Thyroid gland (tissue), 4 donors: Measurements from ENCODE around the gene PTPRN2. TPM values are rescaled to one million over a fixed set of nuclear protein-coding genes. Genes with fewer than 3 reads are reported as not detected.

Experiments used
- DNase-seq, 2 donors: peaks; one replicate each; pipeline ENCODE4 v3.0.0-alpha.2; 2019
- H3K27ac ChIP-seq, 3 donors: fragments of 200-600 bp; sonication (generic); 1 replicate in 2 of 3; 2 replicates in 1 of 3; pipeline ENCODE4 v1.5.1; 2016 to 2019; ENCODE audit warnings: mild to moderate bottlenecking in 1 of 3, moderate library complexity in 1 of 3
- H3K27me3 ChIP-seq: fragments of 200-600 bp; sonication (generic); one replicate; pipeline ENCODE4 v1.5.1; 2019
- H3K36me3 ChIP-seq, 2 donors: fragments of 200-600 bp; sonication (generic); one replicate each; pipeline ENCODE4 v1.5.1; 2016 to 2019
- H3K4me1 ChIP-seq, 2 donors: fragments of 200-600 bp; sonication (generic); one replicate each; pipeline ENCODE4 v1.5.1; 2017 to 2019
- H3K4me3 ChIP-seq, 3 donors: fragments of 200-600 bp; sonication (generic); replicated peaks in 1 of 3; 1 replicate in 2 of 3; 2 replicates in 1 of 3; pipeline ENCODE4 v1.5.1; 2016; ENCODE audit warnings: mild to moderate bottlenecking in 1 of 3
- H3K9me3 ChIP-seq: fragments of 200-600 bp; sonication (generic); one replicate; pipeline ENCODE4 v1.5.1; 2017
- POLR2A ChIP-seq, 2 donors: fragments of 450-650 bp; IDR thresholded peaks; one replicate each; pipeline ENCODE4 v1.6.1; 2017; ENCODE audit warnings: antibody characterized with exemption in 2 of 2, mild to moderate bottlenecking in 2 of 2, moderate library complexity in 1 of 2
- WGBS, 2 donors: methylation state at CpG; one replicate each; pipeline ENCODE4 v1.1.5; 2017; 5-methylcytosine and 5-hydroxymethylcytosine counted together
- intact Hi-C: fragments of 100-400 bp; cut with DNase I; formaldehyde crosslinking; loops from one replicate; pipeline ENCODE4 v1.15.1; 2023
- total RNA-seq, 4 donors: library from RNA; depleted of rRNA; stranded (reverse); fragments of >200 nt; gene quantifications; one replicate each; pipeline ENCODE4 v1.2.3, GENCODE V29; 2016
- TF ChIP-seq, protein P1 (sequence below), 6 experiments: fragments of 200-600 bp in 3 of 6; fragments of 450-650 bp in 3 of 6; sonication (generic) in 3 of 6; IDR thresholded peaks; one replicate each; pipeline ENCODE4 v1.5.1; 2016 to 2019; ENCODE audit warnings: antibody characterized with exemption in 6 of 6, mild to moderate bottlenecking in 2 of 6, inconsistent platforms in 1 of 6, moderate library complexity in 1 of 6

The PTPRN2 gene
- total RNA-seq, 4 donors from 2014 or later = 4.2 to 9.9 (median 7.7) TPM

- Histone ChIP-seq H3K4me3 (no peak overlapping the region), H3K27me3 (no peaks in the 10 kb centered on the region), H3K36me3 (no peaks in the 10 kb centered on the region), H3K27ac (no peak overlapping the region), H3K9me3 (no peaks in the 10 kb centered on the region), H3K4me1 (no peaks in the 10 kb centered on the region)
- DNase-seq = no peak
- intact Hi-C loops = no loop called here
- TF ChIP-seq, protein P1, sequence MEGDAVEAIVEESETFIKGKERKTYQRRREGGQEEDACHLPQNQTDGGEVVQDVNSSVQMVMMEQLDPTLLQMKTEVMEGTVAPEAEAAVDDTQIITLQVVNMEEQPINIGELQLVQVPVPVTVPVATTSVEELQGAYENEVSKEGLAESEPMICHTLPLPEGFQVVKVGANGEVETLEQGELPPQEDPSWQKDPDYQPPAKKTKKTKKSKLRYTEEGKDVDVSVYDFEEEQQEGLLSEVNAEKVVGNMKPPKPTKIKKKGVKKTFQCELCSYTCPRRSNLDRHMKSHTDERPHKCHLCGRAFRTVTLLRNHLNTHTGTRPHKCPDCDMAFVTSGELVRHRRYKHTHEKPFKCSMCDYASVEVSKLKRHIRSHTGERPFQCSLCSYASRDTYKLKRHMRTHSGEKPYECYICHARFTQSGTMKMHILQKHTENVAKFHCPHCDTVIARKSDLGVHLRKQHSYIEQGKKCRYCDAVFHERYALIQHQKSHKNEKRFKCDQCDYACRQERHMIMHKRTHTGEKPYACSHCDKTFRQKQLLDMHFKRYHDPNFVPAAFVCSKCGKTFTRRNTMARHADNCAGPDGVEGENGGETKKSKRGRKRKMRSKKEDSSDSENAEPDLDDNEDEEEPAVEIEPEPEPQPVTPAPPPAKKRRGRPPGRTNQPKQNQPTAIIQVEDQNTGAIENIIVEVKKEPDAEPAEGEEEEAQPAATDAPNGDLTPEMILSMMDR (IDR thresholded peaks at IDR 0.05) = no peak
- no peak for TF ChIP-seq POLR2A (IDR thresholded peaks at IDR 0.05)
Measured at GRCh38 chr7:157766098-157766497, 821.5 kb downstream of the PTPRN2 start.

DNA sequence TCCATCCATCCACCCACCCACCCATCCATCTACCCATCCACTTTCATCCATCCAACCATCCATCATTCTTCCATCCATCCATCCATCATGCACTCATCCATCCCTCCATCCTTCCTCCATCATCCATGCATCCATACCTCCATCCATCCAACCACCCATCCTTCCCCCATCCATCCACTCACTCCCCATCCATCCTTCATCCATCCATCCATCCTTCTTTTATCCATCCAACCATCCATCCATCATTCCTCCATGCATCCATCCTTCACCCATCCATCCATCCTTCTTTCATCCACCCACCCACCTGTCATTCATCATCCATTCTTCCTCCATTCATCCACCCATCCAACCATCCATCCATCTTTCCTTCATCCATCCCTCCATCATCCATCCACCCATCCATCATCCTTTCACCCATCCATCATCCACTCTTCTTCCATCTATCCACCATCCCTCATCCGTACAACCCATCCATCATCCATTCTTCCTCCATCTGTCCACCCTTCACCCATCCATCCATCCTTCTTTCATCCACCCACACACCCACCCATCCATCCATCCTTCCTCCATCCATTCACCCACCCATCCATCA is 822.6 kb downstream of the PTPRN2 start:
- DNase-seq = no peak
- 95 to 96% methylated on average over 1 of the region's 1 CpG for WGBS, 2 donors
- H3K4me3 ChIP-seq = no peak overlapping the region
- H3K9me3 ChIP-seq = no peaks in the 10 kb centered on the region
- H3K36me3 ChIP-seq = no peaks in the 10 kb centered on the region
- no peak overlapping the region for H3K27ac ChIP-seq
- H3K27me3 ChIP-seq = no peaks in the 10 kb centered on the region
- TF ChIP-seq, protein P1 (IDR thresholded peaks at IDR 0.05) = no peak
- TF ChIP-seq POLR2A (IDR thresholded peaks at IDR 0.05) = no peak
- no peaks in the 10 kb centered on the region for H3K4me1 ChIP-seq
- intact Hi-C loops = no loop called here

DNA sequence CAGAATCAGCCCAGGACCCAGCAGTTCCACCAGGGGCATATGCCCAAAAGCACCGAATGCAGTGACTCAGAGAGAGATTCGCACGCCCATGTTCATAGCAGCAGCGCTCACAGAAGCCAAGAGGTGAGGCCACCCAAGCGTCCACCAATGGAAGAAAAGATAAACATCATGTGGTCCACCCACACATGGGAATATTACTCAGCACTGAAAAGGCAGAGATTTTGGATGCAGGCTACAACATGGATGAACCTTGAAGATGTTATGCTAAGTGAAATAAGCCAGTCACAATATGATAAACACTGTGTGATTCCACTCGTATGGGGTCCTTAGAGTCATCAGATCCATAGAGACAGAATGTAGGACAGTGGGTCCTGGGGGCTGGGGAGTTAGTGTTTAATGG is 823.4 kb downstream of the PTPRN2 start:
- Histone ChIP-seq H3K9me3 (no peaks in the 10 kb centered on the region), H3K4me3 (no peak overlapping the region), H3K4me1 (no peaks in the 10 kb centered on the region), H3K27ac (no peak overlapping the region), H3K36me3 (no peaks in the 10 kb centered on the region), H3K27me3 (no peaks in the 10 kb centered on the region)
- no peak for DNase-seq
- WGBS, 2 donors = 90 to 93% methylated on average over 6 of the region's 6 CpGs
- no peak for TF ChIP-seq POLR2A (IDR thresholded peaks at IDR 0.05)
- intact Hi-C loops = no loop called here

- WGBS, 2 donors = 80 to 91% methylated on average over 14 of the region's 14 CpGs
- Histone ChIP-seq H3K9me3 (no peaks in the 10 kb centered on the region), H3K36me3 (no peaks in the 10 kb centered on the region), H3K4me3 (no peak overlapping the region), H3K27ac (no peak overlapping the region), H3K4me1 (no peaks in the 10 kb centered on the region), H3K27me3 (no peaks in the 10 kb centered on the region)
- intact Hi-C loops = no loop called here
- no peak for TF ChIP-seq POLR2A (IDR thresholded peaks at IDR 0.05)
- TF ChIP-seq, protein P1 (IDR thresholded peaks at IDR 0.05) = no peak
- no peak for DNase-seq
Measured at GRCh38 chr7:157763279-157764000, 824.2 kb downstream of the PTPRN2 start.

GRCh38 chr7:157762824-157763223 is 824.8 kb downstream of the PTPRN2 start:
- 93 to 95% methylated on average over 10 to 13 of the region's 13 CpGs for WGBS, 2 donors
- Histone ChIP-seq H3K27ac (no peak overlapping the region), H3K9me3 (no peaks in the 10 kb centered on the region), H3K27me3 (no peaks in the 10 kb centered on the region), H3K4me1 (no peaks in the 10 kb centered on the region), H3K4me3 (no peak overlapping the region), H3K36me3 (no peaks in the 10 kb centered on the region)
- DNase-seq = no peak
- intact Hi-C loops = no loop called here
- no peak for TF ChIP-seq POLR2A (IDR thresholded peaks at IDR 0.05)
- TF ChIP-seq, protein P1 (IDR thresholded peaks at IDR 0.05) = no peak
